B cell (primary cell): ENCODE measurements around the gene TMEM82. TPM values are rescaled to one million over a fixed set of nuclear protein-coding genes. Genes with fewer than 3 reads are reported as not detected.

Experiments used
- ATAC-seq: fragments of 200-7000 bp; cut with Tn5 transposase; one replicate; pipeline ENCODE4 v1.10.0; 2021; ENCODE audit warnings: low read depth, mild to moderate bottlenecking, moderate number of reproducible peaks, moderate library complexity
- CTCF ChIA-PET: fragments of 350-600 bp; sonication (Branson Sonifier 250); formaldehyde crosslinking; loops from one replicate; lab custom pipeline; 2021; ENCODE audit warnings: antibody characterized with exemption, inconsistent platforms; lab: Charles Lee
- POLR2A ChIA-PET: fragments of 350-600 bp; sonication (Branson Sonifier 250); formaldehyde crosslinking; loops from one replicate; lab custom pipeline; 2021; ENCODE audit warnings: antibody characterized with exemption; lab: Charles Lee
- DNase-seq: peaks from one replicate; pipeline ENCODE4 v3.0.0; 2013
- H2AFZ ChIP-seq: 2 replicates; pipeline ENCODE4 v1.6.1; 2012; ENCODE audit warnings: mild to moderate bottlenecking, low read depth, low read length; ENCODE audit not compliant: insufficient read depth, poor library complexity, severe bottlenecking
- H3K27ac ChIP-seq, 2 donors: 1 replicate in 1 of 2; 2 replicates in 1 of 2; pipeline ENCODE4 v1.5.1; 2012 to 2013; ENCODE audit warnings: low read length in 2 of 2, mild to moderate bottlenecking in 2 of 2, moderate library complexity in 1 of 2
- H3K27me3 ChIP-seq, 4 experiments: fragments of 200-600 bp in 1 of 4; sonication (generic) in 1 of 4; replicated peaks in 1 of 4; 1 replicate in 2 of 4; 2 replicates in 2 of 4; pipeline versions ENCODE4 v1.6.1 to v1.7.0; 2013 to 2016; ENCODE audit warnings: low read length in 3 of 4, mild to moderate bottlenecking in 2 of 4, mixed read lengths in 1 of 4, moderate library complexity in 1 of 4; ENCODE audit not compliant: insufficient read depth in 4 of 4, control insufficient read depth in 3 of 4; ENCODE audit errors: control extremely low read depth in 1 of 4
- H3K36me3 ChIP-seq, 2 experiments: replicated peaks in 1 of 2; 1 replicate in 1 of 2; 2 replicates in 1 of 2; pipeline versions ENCODE4 v1.6.1 to v1.7.1; 2013; ENCODE audit warnings: low read length in 1 of 2; ENCODE audit not compliant: insufficient read depth in 2 of 2, control insufficient read depth in 1 of 2; ENCODE audit errors: control extremely low read depth in 1 of 2, extremely low read depth in 1 of 2
- H3K4me1 ChIP-seq, 2 donors: fragments of 200-600 bp in 1 of 2; sonication (generic) in 1 of 2; 1 replicate in 1 of 2; 2 replicates in 1 of 2; pipeline versions ENCODE4 v1.5.1 to v1.6.1; 2013 to 2017; ENCODE audit warnings: low read length in 2 of 2; ENCODE audit not compliant: control insufficient read depth in 2 of 2, insufficient read depth in 2 of 2
- H3K4me2 ChIP-seq: replicated peaks from 2 replicates; pipeline ENCODE3; 2012; ENCODE audit warnings: mild to moderate bottlenecking, low read depth, low read length; ENCODE audit not compliant: poor library complexity, severe bottlenecking
- H3K4me3 ChIP-seq, 5 experiments: fragments of 200-600 bp in 1 of 5; sonication (generic) in 1 of 5; 1 replicate in 3 of 5; 2 replicates in 2 of 5; pipeline versions ENCODE4 v1.5.1 to v1.7.0; 2011 to 2016; ENCODE audit warnings: low read length in 4 of 5, mild to moderate bottlenecking in 4 of 5, low read depth in 2 of 5, control low read depth in 1 of 5, moderate library complexity in 1 of 5; ENCODE audit not compliant: insufficient read depth in 1 of 5; ENCODE audit errors: control extremely low read depth in 1 of 5, extremely low read depth in 1 of 5
- H3K79me2 ChIP-seq: fragments of 200-600 bp; sonication (generic); one replicate; pipeline ENCODE4 v1.6.0; 2016; ENCODE audit warnings: low read length; ENCODE audit not compliant: control insufficient read depth, insufficient read depth
- H3K9ac ChIP-seq: fragments of 200-600 bp; sonication (generic); 2 replicates; pipeline ENCODE4 v1.6.1; 2017; ENCODE audit warnings: mild to moderate bottlenecking, low read length, moderate library complexity
- H3K9me3 ChIP-seq, 3 donors: one replicate each; pipeline versions ENCODE4 v1.6.1 to v1.7.1; 2013; ENCODE audit warnings: low read length in 2 of 3; ENCODE audit not compliant: control insufficient read depth in 2 of 3, insufficient read depth in 1 of 3; ENCODE audit errors: control extremely low read depth in 1 of 3
- H4K20me1 ChIP-seq: 2 replicates; pipeline ENCODE4 v1.6.0; 2012; ENCODE audit warnings: mild to moderate bottlenecking, low read length; ENCODE audit not compliant: insufficient read depth, control insufficient read depth, poor library complexity, severe bottlenecking
- H3K27ac Mint-ChIP-seq: one replicate; pipeline ENCODE4 v1.8.0; 2021; ENCODE audit warnings: mixed read lengths
- H3K27me3 Mint-ChIP-seq: one replicate; pipeline ENCODE4 v1.8.0; 2021; ENCODE audit warnings: mixed read lengths
- H3K4me1 Mint-ChIP-seq: one replicate; pipeline ENCODE4 v1.8.0; 2021; ENCODE audit warnings: mixed read lengths
- H3K4me3 Mint-ChIP-seq: one replicate; pipeline ENCODE4 v1.8.0; 2021; ENCODE audit warnings: mixed read lengths
- H3K9me3 Mint-ChIP-seq: one replicate; pipeline ENCODE4 v1.8.0; 2022; ENCODE audit warnings: mixed read lengths; ENCODE audit not compliant: insufficient read depth
- EZH2 ChIP-seq: IDR thresholded peaks from 2 replicates; pipeline ENCODE4 v1.6.1; 2012; ENCODE audit warnings: borderline replicate concordance, low read depth, mild to moderate bottlenecking, moderate library complexity, low read length; ENCODE audit not compliant: insufficient read depth, poor library complexity, severe bottlenecking
- WGBS: methylation state at CpG from one replicate; pipeline ENCODE4 v1.1.5; 2013; ENCODE audit warnings: missing lambda C conversion rate; ENCODE audit not compliant: insufficient coverage; 5-methylcytosine and 5-hydroxymethylcytosine counted together
- intact Hi-C: fragments of 100-400 bp; cut with micrococcal nuclease; formaldehyde crosslinking; loops from one replicate; pipeline ENCODE4 v1.10.0; 2022
- polyA plus RNA-seq: library from polyadenylated mRNA; depleted of rRNA; stranded (reverse); fragments of >200 nt; gene quantifications from 2 replicates; pipeline ENCODE4 v1.2.3, GENCODE V29; 2012
- total RNA-seq, 2 donors: library from RNA; stranded (reverse); fragments of 120-200 nt in 1 of 2; gene quantifications; 1 replicate in 1 of 2; 2 replicates in 1 of 2; pipeline versions ENCODE4 v1.2.3 to v1.2.4, GENCODE V29; 2013 to 2022
- TF ChIP-seq, protein P1 (sequence below): fragments of 200-600 bp; IDR thresholded peaks from one replicate; pipeline ENCODE4 v1.8.0; 2022; ENCODE audit warnings: antibody characterized with exemption, mild to moderate bottlenecking

TMEM82 gene
- total and polyA plus RNA-seq, 2 donors (not counting 1 experiment from before 2014, with no cell fraction given), result not detected

DNA sequence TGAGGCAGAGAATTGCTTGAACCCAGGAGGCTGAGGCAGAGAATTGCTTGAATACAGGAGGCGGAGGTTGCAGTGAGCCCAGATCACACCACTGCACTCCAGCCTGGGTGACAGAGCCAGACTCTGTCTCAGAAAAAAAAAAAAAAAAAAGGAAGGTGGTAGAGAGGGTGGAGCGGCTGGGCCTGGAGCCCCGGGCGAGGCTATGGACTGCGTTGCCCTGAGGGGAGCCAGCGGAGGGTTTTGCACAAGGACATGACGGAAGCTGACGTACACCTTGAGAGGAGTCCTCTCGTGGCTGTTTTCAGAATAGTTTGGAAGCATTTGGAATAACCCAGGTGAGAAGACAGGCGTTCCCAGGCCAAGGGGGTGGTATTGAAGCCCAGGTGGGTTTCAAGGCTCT is 9.4 kb downstream of the TMEM82 start:
- Histone ChIP-seq H4K20me1 (no peaks in the 10 kb centered on the region), H3K27ac (no peak overlapping the region), H3K4me1 (peaks cover 6 to 7% of the 10 kb centered on the region in 2 donors), H3K4me2 (no peak overlapping the region), H3K9ac (no peak overlapping the region), H3K36me3 (no peaks in the 10 kb centered on the region), H2AFZ (no peak overlapping the region), H3K79me2 (no peaks in the 10 kb centered on the region), H3K27me3 (peaks cover 0 to 18% (median 9%) of the 10 kb centered on the region in 4 experiments), H3K9me3 (peaks cover 0 to 6% (median 0%) of the 10 kb centered on the region in 3 donors), H3K4me3 (no peak overlapping the region)
- Mint-ChIP-seq H3K4me1 (peaks cover 9% of the 10 kb centered on the region), H3K27me3 (peaks cover 21% of the 10 kb centered on the region), H3K27ac (no peak overlapping the region), H3K9me3 (no peaks in the 10 kb centered on the region), H3K4me3 (no peak overlapping the region)
- ChIA-PET CTCF (no interaction called here), POLR2A (no interaction called here)
- WGBS, result 92% methylated on average over 10 of the region's 10 CpGs
- DNase-seq, result no peak
- intact Hi-C loops, result no loop called here
- no peak for ATAC-seq
- TF ChIP-seq, protein P1, sequence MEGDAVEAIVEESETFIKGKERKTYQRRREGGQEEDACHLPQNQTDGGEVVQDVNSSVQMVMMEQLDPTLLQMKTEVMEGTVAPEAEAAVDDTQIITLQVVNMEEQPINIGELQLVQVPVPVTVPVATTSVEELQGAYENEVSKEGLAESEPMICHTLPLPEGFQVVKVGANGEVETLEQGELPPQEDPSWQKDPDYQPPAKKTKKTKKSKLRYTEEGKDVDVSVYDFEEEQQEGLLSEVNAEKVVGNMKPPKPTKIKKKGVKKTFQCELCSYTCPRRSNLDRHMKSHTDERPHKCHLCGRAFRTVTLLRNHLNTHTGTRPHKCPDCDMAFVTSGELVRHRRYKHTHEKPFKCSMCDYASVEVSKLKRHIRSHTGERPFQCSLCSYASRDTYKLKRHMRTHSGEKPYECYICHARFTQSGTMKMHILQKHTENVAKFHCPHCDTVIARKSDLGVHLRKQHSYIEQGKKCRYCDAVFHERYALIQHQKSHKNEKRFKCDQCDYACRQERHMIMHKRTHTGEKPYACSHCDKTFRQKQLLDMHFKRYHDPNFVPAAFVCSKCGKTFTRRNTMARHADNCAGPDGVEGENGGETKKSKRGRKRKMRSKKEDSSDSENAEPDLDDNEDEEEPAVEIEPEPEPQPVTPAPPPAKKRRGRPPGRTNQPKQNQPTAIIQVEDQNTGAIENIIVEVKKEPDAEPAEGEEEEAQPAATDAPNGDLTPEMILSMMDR, result no peak
- TF ChIP-seq EZH2, result no peak

- no peaks in the 10 kb centered on the region for H3K9me3 Mint-ChIP-seq
- intact Hi-C loops, result no loop called here
- H3K4me2 ChIP-seq, result no peak overlapping the region
- peaks cover 0 to 6% (median 0%) of the 10 kb centered on the region in 3 donors for H3K9me3 ChIP-seq
- no peak overlapping the region for H2AFZ ChIP-seq
- peaks cover 0 to 34% (median 19%) of the 10 kb centered on the region in 4 experiments for H3K27me3 ChIP-seq
- H3K4me3 ChIP-seq, result no peak overlapping the region
- TF ChIP-seq, protein P1, result no peak
- TF ChIP-seq EZH2, result no peak
- H4K20me1 ChIP-seq, result no peaks in the 10 kb centered on the region
- no peak overlapping the region for H3K27ac ChIP-seq
- no peaks in the 10 kb centered on the region for H3K36me3 ChIP-seq
- ChIA-PET POLR2A (no interaction called here), CTCF (no interaction called here)
- ATAC-seq (no peak), DNase-seq (no peak)
- peaks cover 31% of the 10 kb centered on the region for H3K27me3 Mint-ChIP-seq
- H3K79me2 ChIP-seq, result no peaks in the 10 kb centered on the region
- H3K27ac Mint-ChIP-seq, result no peak overlapping the region
- H3K4me3 Mint-ChIP-seq, result no peak overlapping the region
- WGBS, result 91% methylated on average over 9 of the region's 10 CpGs
- H3K4me1 ChIP-seq, result peaks cover 13 to 18% of the 10 kb centered on the region in 2 donors
- no peak overlapping the region for H3K9ac ChIP-seq
- H3K4me1 Mint-ChIP-seq, result peaks cover 20% of the 10 kb centered on the region
Measured at GRCh38 chr1:15753776-15754175, 11.5 kb downstream of the TMEM82 start.
